Brain microvascular endothelial cell (primary cell): Measurements from ENCODE around the gene MUL1.

Experiments
- DNase-seq: peaks from one replicate; pipeline ENCODE4 v3.0.0-alpha.2; 2020
- H3K27ac ChIP-seq: fragments of 250-450 bp; sonication (Bioruptor Pico); 2 replicates; pipeline ENCODE4 v1.5.1; 2020; ENCODE audit warnings: mild to moderate bottlenecking, moderate library complexity
- H3K27me3 ChIP-seq: fragments of 250-450 bp; sonication (Bioruptor Pico); replicated peaks from 2 replicates; pipeline ENCODE4 v1.5.1; 2020; ENCODE audit warnings: mild to moderate bottlenecking
- H3K36me3 ChIP-seq: fragments of 250-450 bp; sonication (Bioruptor Pico); replicated peaks from 2 replicates; pipeline ENCODE4 v1.5.1; 2020; ENCODE audit warnings: mild to moderate bottlenecking
- H3K4me3 ChIP-seq: 2 replicates; pipeline ENCODE4 v1.5.1; 2011; ENCODE audit warnings: low read depth, mild to moderate bottlenecking, control low read depth, low read length, moderate library complexity
- in situ Hi-C: cut with HindIII; loops from 2 replicates; pipeline ENCODE4 v1.10.0; 2017; ENCODE audit warnings: low sequenced_read_pairs, low pct_ligation_motif_present
- TF ChIP-seq, protein P1 (sequence below): IDR thresholded peaks from 2 replicates; pipeline ENCODE4 v1.5.1; 2011; ENCODE audit warnings: low read depth, mild to moderate bottlenecking, moderate library complexity, low read length, control low read depth, inconsistent platforms; ENCODE audit errors: missing control alignments

MUL1 gene

DNA sequence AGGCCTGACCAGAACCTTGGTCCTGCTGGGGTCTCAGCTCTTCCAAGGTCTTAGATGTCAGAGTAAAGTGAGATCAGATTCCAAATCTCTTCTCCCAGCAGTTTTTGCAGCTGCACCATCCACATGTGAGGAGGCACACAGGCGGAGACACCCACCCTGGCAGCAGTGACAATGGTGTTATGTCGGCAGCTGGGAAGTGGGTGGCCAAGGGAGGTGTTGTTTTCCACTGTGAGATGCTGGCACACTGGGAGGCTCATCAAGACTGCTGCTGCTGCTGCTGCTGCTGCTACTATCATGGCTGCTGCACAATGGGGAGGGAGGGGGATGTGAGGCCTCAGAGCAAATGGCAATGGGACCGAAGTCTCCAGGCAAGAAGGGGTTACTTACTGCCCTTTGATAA, 45.6 kb downstream of the MUL1 start:
- DNase-seq: no peak
- H3K27ac ChIP-seq: no peak overlapping the region
- no peak overlapping the region for H3K4me3 ChIP-seq
- in situ Hi-C loops: no loop called here
- no peaks in the 10 kb centered on the region for H3K36me3 ChIP-seq
- TF ChIP-seq, protein P1, sequence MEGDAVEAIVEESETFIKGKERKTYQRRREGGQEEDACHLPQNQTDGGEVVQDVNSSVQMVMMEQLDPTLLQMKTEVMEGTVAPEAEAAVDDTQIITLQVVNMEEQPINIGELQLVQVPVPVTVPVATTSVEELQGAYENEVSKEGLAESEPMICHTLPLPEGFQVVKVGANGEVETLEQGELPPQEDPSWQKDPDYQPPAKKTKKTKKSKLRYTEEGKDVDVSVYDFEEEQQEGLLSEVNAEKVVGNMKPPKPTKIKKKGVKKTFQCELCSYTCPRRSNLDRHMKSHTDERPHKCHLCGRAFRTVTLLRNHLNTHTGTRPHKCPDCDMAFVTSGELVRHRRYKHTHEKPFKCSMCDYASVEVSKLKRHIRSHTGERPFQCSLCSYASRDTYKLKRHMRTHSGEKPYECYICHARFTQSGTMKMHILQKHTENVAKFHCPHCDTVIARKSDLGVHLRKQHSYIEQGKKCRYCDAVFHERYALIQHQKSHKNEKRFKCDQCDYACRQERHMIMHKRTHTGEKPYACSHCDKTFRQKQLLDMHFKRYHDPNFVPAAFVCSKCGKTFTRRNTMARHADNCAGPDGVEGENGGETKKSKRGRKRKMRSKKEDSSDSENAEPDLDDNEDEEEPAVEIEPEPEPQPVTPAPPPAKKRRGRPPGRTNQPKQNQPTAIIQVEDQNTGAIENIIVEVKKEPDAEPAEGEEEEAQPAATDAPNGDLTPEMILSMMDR: no peak
- peaks cover 3% of the 10 kb centered on the region for H3K27me3 ChIP-seq

DNA sequence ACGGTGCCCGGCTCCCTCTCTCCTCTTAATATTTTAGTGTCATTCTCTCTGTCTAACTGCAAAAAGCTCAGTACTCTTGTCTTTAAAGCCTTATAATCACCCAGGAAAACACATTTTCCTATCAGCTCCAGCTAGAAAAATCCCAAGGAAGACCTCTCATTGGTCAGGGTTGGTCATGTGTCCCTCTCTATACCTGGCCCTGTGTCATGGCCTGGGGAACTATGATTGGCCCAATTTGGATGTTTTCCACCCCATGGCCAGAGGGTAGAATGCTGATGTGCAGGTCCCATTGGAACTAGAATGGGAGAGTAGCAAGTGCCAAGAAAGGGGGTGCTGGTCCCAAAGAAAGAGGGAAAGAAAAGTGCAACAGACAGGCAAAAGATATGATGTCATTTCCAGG, 49.2 kb downstream of the MUL1 start:
- H3K27ac ChIP-seq: no peak overlapping the region
- TF ChIP-seq, protein P1: no peak
- no peak for DNase-seq
- H3K4me3 ChIP-seq: no peak overlapping the region
- in situ Hi-C loops: no loop called here
- no peaks in the 10 kb centered on the region for H3K27me3 ChIP-seq
- H3K36me3 ChIP-seq: no peaks in the 10 kb centered on the region

DNA sequence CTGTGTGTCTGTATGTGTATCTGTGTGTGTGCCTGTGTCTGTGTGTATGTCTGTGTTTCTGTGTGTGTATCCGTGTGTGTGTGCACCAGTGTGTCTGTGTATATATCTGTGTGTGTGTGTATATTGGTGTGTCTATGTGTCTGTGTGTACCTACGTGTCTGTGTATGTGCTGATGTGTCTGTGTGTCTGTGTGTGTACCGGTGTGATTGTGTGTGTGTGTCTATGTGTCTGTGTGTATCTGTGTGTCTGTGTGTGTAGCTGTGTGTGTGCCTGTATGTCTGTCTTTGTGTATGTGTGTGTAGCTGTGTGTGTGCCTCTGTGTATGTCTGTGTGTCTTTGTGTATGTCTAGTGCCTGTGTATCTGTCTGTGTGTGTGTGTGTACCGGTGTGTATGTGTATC, 53.9 kb downstream of the MUL1 start:
- Histone ChIP-seq H3K4me3 (no peak overlapping the region), H3K27me3 (no peaks in the 10 kb centered on the region), H3K36me3 (no peaks in the 10 kb centered on the region), H3K27ac (no peak overlapping the region)
- no peak for DNase-seq
- in situ Hi-C loops: no loop called here
- TF ChIP-seq, protein P1: no peak

DNA sequence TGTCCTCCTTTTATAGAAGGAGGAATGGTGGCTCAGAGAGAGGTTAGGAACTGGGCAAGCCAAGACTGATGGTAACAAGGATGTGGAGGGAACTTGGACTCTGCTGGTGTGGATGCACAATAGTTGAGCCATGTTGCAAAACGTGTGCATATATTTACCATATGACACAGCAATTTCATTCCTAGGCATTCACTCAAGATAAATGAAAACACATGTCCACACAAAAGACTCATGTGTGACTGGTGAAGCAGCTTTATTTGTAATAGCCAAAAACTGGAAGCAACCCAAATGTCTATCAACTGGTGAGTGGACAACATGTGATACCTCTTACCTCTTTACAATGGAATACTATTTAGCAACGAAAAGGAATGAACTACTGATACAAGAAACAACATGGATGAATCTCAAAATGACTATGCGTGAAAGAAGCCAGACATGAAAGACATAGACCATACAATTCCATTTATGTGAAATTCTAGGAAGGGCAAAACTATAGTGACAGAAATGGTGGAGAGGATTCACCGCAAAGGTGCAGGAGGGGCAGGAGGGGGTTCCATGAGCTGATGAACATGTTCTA, 58.1 kb downstream of the MUL1 start:
- Histone ChIP-seq H3K27me3 (no peaks in the 10 kb centered on the region), H3K4me3 (no peak overlapping the region), H3K36me3 (no peaks in the 10 kb centered on the region), H3K27ac (no peak overlapping the region)
- in situ Hi-C loops: no loop called here
- TF ChIP-seq, protein P1: no peak
- DNase-seq: no peak
